Measurements from ENCODE around the gene RSPO4. TPM values are rescaled to one million over a fixed set of nuclear protein-coding genes. Genes with fewer than 3 reads are reported as not detected.

Gene RSPO4
- total RNA-seq, 2 experiments from 2014 or later: 0.14 to 0.25 TPM

GRCh38 chr20:1019344-1019743, 17.2 kb upstream of the RSPO4 start:
- ChIA-PET CTCF (no interaction called here), POLR2A (no interaction called here)
- no peak for DNase-seq

GRCh38 chr20:1017677-1018076, 15.6 kb upstream of the RSPO4 start:
- no peak overlapping the region for H3K4me3 Mint-ChIP-seq
- H3K27ac ChIP-seq (ENCODE audit: low read depth in 1 of 2, low read length in 2 of 2): no peak overlapping the region
- no peaks in the 10 kb centered on the region for H3K4me1 Mint-ChIP-seq (ENCODE audit: low read depth)
- no peaks in the 10 kb centered on the region for H3K36me3 ChIP-seq (ENCODE audit: insufficient read depth, low read length)
- ChIA-PET POLR2A (no interaction called here), CTCF (no interaction called here)
- no peak overlapping the region for H3K4me3 ChIP-seq (ENCODE audit: low read length)
- H3K27me3 ChIP-seq (ENCODE audit: control insufficient read depth in 1 of 2, insufficient read depth in 2 of 2, low read length in 2 of 2): no peaks in the 10 kb centered on the region
- ATAC-seq (ENCODE audit: poor library complexity): no peak
- H3K27me3 Mint-ChIP-seq: peaks cover 11% of the 10 kb centered on the region
- intact Hi-C loops (cut with DNase I, micrococcal nuclease): no loop called here
- no peaks in the 10 kb centered on the region for H3K36me3 Mint-ChIP-seq (ENCODE audit: low read depth)
- no peak for DNase-seq
- no peaks in the 10 kb centered on the region for H3K9me3 Mint-ChIP-seq
- H3K27ac Mint-ChIP-seq: no peak overlapping the region
- H3K4me1 ChIP-seq (ENCODE audit: insufficient read depth, low read length): no peaks in the 10 kb centered on the region
- TF ChIP-seq CTCF (IDR thresholded peaks at IDR 0.05): no peak
- no peaks in the 10 kb centered on the region for H3K9me3 ChIP-seq (ENCODE audit: control insufficient read depth in 1 of 2, insufficient read depth in 1 of 2, low read length in 2 of 2)

More at GRCh38 chr20:1019344-1019743, 17.2 kb upstream of the RSPO4 start:
- H3K27me3 Mint-ChIP-seq: peaks cover 11% of the 10 kb centered on the region
- Histone ChIP-seq H3K27ac (ENCODE audit: low read depth in 1 of 2, low read length in 2 of 2) (no peak overlapping the region), H3K4me1 (ENCODE audit: insufficient read depth, low read length) (no peaks in the 10 kb centered on the region), H3K36me3 (ENCODE audit: insufficient read depth, low read length) (no peaks in the 10 kb centered on the region), H3K9me3 (ENCODE audit: control insufficient read depth in 1 of 2, insufficient read depth in 1 of 2, low read length in 2 of 2) (no peaks in the 10 kb centered on the region), H3K27me3 (ENCODE audit: control insufficient read depth in 1 of 2, insufficient read depth in 2 of 2, low read length in 2 of 2) (no peaks in the 10 kb centered on the region), H3K4me3 (ENCODE audit: low read length) (no peak overlapping the region)
- H3K27ac Mint-ChIP-seq: no peak overlapping the region
- no peaks in the 10 kb centered on the region for H3K9me3 Mint-ChIP-seq
- TF ChIP-seq CTCF (IDR thresholded peaks at IDR 0.05): no peak
- intact Hi-C loops (cut with DNase I, micrococcal nuclease): no loop called here
- no peaks in the 10 kb centered on the region for H3K4me1 Mint-ChIP-seq (ENCODE audit: low read depth)
- H3K4me3 Mint-ChIP-seq: no peak overlapping the region
- no peak for ATAC-seq (ENCODE audit: poor library complexity)
- no peaks in the 10 kb centered on the region for H3K36me3 Mint-ChIP-seq (ENCODE audit: low read depth)

- Histone ChIP-seq H3K36me3 (ENCODE audit: insufficient read depth, low read length) (no peaks in the 10 kb centered on the region), H3K27me3 (ENCODE audit: control insufficient read depth in 1 of 2, insufficient read depth in 2 of 2, low read length in 2 of 2) (no peaks in the 10 kb centered on the region), H3K9me3 (ENCODE audit: control insufficient read depth in 1 of 2, insufficient read depth in 1 of 2, low read length in 2 of 2) (no peaks in the 10 kb centered on the region), H3K4me3 (ENCODE audit: low read length) (no peak overlapping the region), H3K4me1 (ENCODE audit: insufficient read depth, low read length) (no peaks in the 10 kb centered on the region), H3K27ac (ENCODE audit: low read depth in 1 of 2, low read length in 2 of 2) (no peak overlapping the region)
- DNase-seq (no peak), ATAC-seq (ENCODE audit: poor library complexity) (no peak)
- no peaks in the 10 kb centered on the region for H3K9me3 Mint-ChIP-seq
- no peaks in the 10 kb centered on the region for H3K4me1 Mint-ChIP-seq (ENCODE audit: low read depth)
- no peak overlapping the region for H3K4me3 Mint-ChIP-seq
- TF ChIP-seq CTCF (IDR thresholded peaks at IDR 0.05): no peak
- H3K27ac Mint-ChIP-seq: no peak overlapping the region
- intact Hi-C loops (cut with DNase I, micrococcal nuclease): no loop called here
- H3K36me3 Mint-ChIP-seq (ENCODE audit: low read depth): no peaks in the 10 kb centered on the region
- ChIA-PET POLR2A (no interaction called here), CTCF (no interaction called here)
- H3K27me3 Mint-ChIP-seq: peaks cover 10% of the 10 kb centered on the region
Observed at GRCh38 chr20:1015181-1015580, 13.1 kb upstream of the RSPO4 start.
